Hematopoietic multipotent progenitor cell treated with erythropoietin and hydrocortisone succinate and interleukin-3 and kit ligand, for 4 days (in vitro differentiated cells): ENCODE data around the gene TRPV3.
"Not testable (repeated sequence)": the region's sequence is repeated elsewhere in the genome, so short reads cannot be mapped to it uniquely, and the experiment has no call there.

Experiments
- DNase-seq: peaks from one replicate; pipeline ENCODE4 v3.0.0-alpha.2; 2015

Gene TRPV3

GRCh38 chr17:3466355-3466754 lies 91.3 kb downstream of the TRPV3 start:
- not testable (repeated sequence) for DNase-seq
